Jurkat, Clone E6-1 (cell line): ENCODE data around the gene SMIM41.
A peak's percentile ranks its signal among the peaks of the same experiment; 100 is the strongest.
"Not testable (repeated sequence)": the region's sequence is repeated elsewhere in the genome, so short reads cannot be mapped to it uniquely, and the experiment has no call there.

ENCODE experiments used
- DNase-seq: peaks from one replicate; pipeline ENCODE4 v3.0.0-alpha.2; 2011; ENCODE audit warnings: low read depth, low spot score
- H3K4me3 ChIP-seq: 2 replicates; pipeline ENCODE4 v1.5.1; 2011; ENCODE audit warnings: mild to moderate bottlenecking, low read length, control low read depth, moderate library complexity

Gene SMIM41

GRCh38 chr12:52082026-52082668, 2.6 kb downstream of the SMIM41 start:
- no peak for DNase-seq
- H3K4me3 ChIP-seq: no peak overlapping the region

GRCh38 chr12:52082669-52082987, 3.1 kb downstream of the SMIM41 start:
- DNase-seq: no peak
- H3K4me3 ChIP-seq: no peak overlapping the region

- DNase-seq: peak; percentile 39
- H3K4me3 ChIP-seq: no peak overlapping the region
These were observed 3.6 kb downstream of the SMIM41 start for GRCh38 chr12:52082988-52083637.

- no peak for DNase-seq
- no peak overlapping the region for H3K4me3 ChIP-seq
These were observed 4.1 kb downstream of the SMIM41 start for GRCh38 chr12:52083638-52083996.

GRCh38 chr12:52084491-52085231, 5.2 kb downstream of the SMIM41 start:
- no peak overlapping the region for H3K4me3 ChIP-seq
- DNase-seq: no peak

- no peak for DNase-seq
- H3K4me3 ChIP-seq: no peak overlapping the region
These were observed 6.2 kb downstream of the SMIM41 start for GRCh38 chr12:52085682-52086180.

GRCh38 chr12:52086366-52086765, 6.9 kb downstream of the SMIM41 start:
- DNase-seq: no peak

GRCh38 chr12:52086944-52087835, 7.7 kb downstream of the SMIM41 start:
- no peak for DNase-seq
- no peak overlapping the region for H3K4me3 ChIP-seq

More at GRCh38 chr12:52086366-52086765, 6.9 kb downstream of the SMIM41 start:
- H3K4me3 ChIP-seq: no peak overlapping the region

GRCh38 chr12:52087961-52088820, 8.7 kb downstream of the SMIM41 start:
- H3K4me3 ChIP-seq: no peak overlapping the region
- no peak for DNase-seq

- no peak for DNase-seq
These were observed 10.0 kb downstream of the SMIM41 start for GRCh38 chr12:52089491-52089890.

GRCh38 chr12:52090291-52090690, 10.8 kb downstream of the SMIM41 start:
- DNase-seq: peak; percentile 69
- no peak overlapping the region for H3K4me3 ChIP-seq

More at GRCh38 chr12:52089491-52089890, 10.0 kb downstream of the SMIM41 start:
- no peak overlapping the region for H3K4me3 ChIP-seq

- no peak for DNase-seq
- H3K4me3 ChIP-seq: no peak overlapping the region
These were observed 11.6 kb downstream of the SMIM41 start for GRCh38 chr12:52091061-52091460.

- H3K4me3 ChIP-seq: no peak overlapping the region
- no peak for DNase-seq
These were observed 12.4 kb downstream of the SMIM41 start for GRCh38 chr12:52091869-52092268.

GRCh38 chr12:52093346-52093745, 13.8 kb downstream of the SMIM41 start:
- H3K4me3 ChIP-seq: no peak overlapping the region
- DNase-seq: no peak

- H3K4me3 ChIP-seq: no peak overlapping the region
- DNase-seq: no peak
These were observed 17.0 kb downstream of the SMIM41 start for GRCh38 chr12:52096332-52097044.

- DNase-seq: no peak
- H3K4me3 ChIP-seq: no peak overlapping the region
These were observed 17.7 kb downstream of the SMIM41 start for GRCh38 chr12:52097045-52097666.

GRCh38 chr12:52104431-52105089, 25.1 kb downstream of the SMIM41 start:
- DNase-seq, H3K4me3 ChIP-seq: not testable (repeated sequence)
